SK-N-SH (cell line): ENCODE results near the gene AKAP6. TPM values are rescaled to one million over a fixed set of nuclear protein-coding genes. Genes with fewer than 3 reads are reported as not detected.

Source experiments
- CTCF ChIA-PET: fragments of 300-600, 350-600 bp; formaldehyde crosslinking; extraction: SDS; loops from one replicate; lab custom pipeline; 2021; lab: Yijun Ruan, JAX
- POLR2A ChIA-PET: fragments of 350-600 bp; sonication (Branson Sonifier 250); formaldehyde crosslinking; extraction: SDS; loops from one replicate; lab custom pipeline; 2020; ENCODE audit warnings: antibody characterized with exemption, inconsistent platforms; lab: Yijun Ruan, JAX
- DNase-seq: peaks from one replicate; pipeline ENCODE4 v3.0.0; 2012
- H2AFZ ChIP-seq: fragments of 200-600 bp; sonication (generic); 2 replicates; pipeline ENCODE4 v1.8.1; 2016; ENCODE audit warnings: antibody characterized with exemption, mild to moderate bottlenecking, low read depth
- H3F3A ChIP-seq: fragments of 200-600 bp; sonication (generic); replicated peaks from 2 replicates; pipeline ENCODE3; 2016; ENCODE audit warnings: antibody characterized with exemption, mild to moderate bottlenecking; ENCODE audit not compliant: insufficient read depth
- H3K27ac ChIP-seq, 2 experiments: fragments of 200-500 bp in 1 of 2; fragments of 200-600 bp in 1 of 2; sonication (Bioruptor generic) in 1 of 2; sonication (generic), shearing (Covaris generic) in 1 of 2; 2 replicates each; pipeline versions ENCODE4 v1.5.1 to v1.6.1; 2014 to 2016; ENCODE audit warnings: low read depth in 2 of 2, inconsistent platforms in 1 of 2, low read length in 1 of 2, mild to moderate bottlenecking in 1 of 2, mixed read lengths in 1 of 2
- H3K27me3 ChIP-seq: fragments of 200-600 bp; sonication (generic), shearing (Covaris generic); 2 replicates; pipeline ENCODE4 v1.6.1; 2016; ENCODE audit warnings: mixed run types; ENCODE audit not compliant: insufficient read depth
- H3K36me3 ChIP-seq, 2 experiments: fragments of 200-500 bp in 1 of 2; fragments of 200-600 bp in 1 of 2; sonication (Bioruptor generic) in 1 of 2; sonication (generic) in 1 of 2; replicated peaks in 1 of 2; 2 replicates each; pipeline versions ENCODE3 to v1.5.1; 2014 to 2016; ENCODE audit warnings: low read length in 1 of 2, mild to moderate bottlenecking in 1 of 2; ENCODE audit not compliant: insufficient read depth in 2 of 2, control insufficient read depth in 1 of 2
- H3K4me1 ChIP-seq, 2 experiments: fragments of 200-500 bp in 1 of 2; fragments of 200-600 bp in 1 of 2; sonication (Bioruptor generic) in 1 of 2; sonication (generic), shearing (Covaris generic) in 1 of 2; 2 replicates each; pipeline versions ENCODE4 v1.5.1 to v1.6.1; 2014 to 2016; ENCODE audit warnings: low read depth in 1 of 2, low read length in 1 of 2, mixed run types in 1 of 2; ENCODE audit not compliant: insufficient read depth in 2 of 2, control insufficient read depth in 1 of 2
- H3K4me2 ChIP-seq: fragments of 200-600 bp; sonication (generic), shearing (Covaris generic); 2 replicates; pipeline ENCODE4 v1.6.1; 2017; ENCODE audit warnings: mixed run types
- H3K4me3 ChIP-seq, 2 experiments: fragments of 200-500 bp in 1 of 2; fragments of 200-600 bp in 1 of 2; sonication (Bioruptor generic) in 1 of 2; sonication (generic), shearing (Covaris generic) in 1 of 2; 2 replicates each; pipeline versions ENCODE4 v1.5.1 to v1.8.1; 2014 to 2016; ENCODE audit warnings: low read depth in 2 of 2, inconsistent platforms in 1 of 2, low read length in 1 of 2, mild to moderate bottlenecking in 1 of 2, mixed read lengths in 1 of 2, moderate library complexity in 1 of 2
- H3K79me2 ChIP-seq: fragments of 200-600 bp; sonication (generic); 2 replicates; pipeline ENCODE4 v1.8.1; 2017; ENCODE audit warnings: mild to moderate bottlenecking; ENCODE audit not compliant: insufficient read depth
- H3K9ac ChIP-seq: fragments of 200-600 bp; sonication (generic); 2 replicates; pipeline ENCODE4 v1.6.1; 2017; ENCODE audit warnings: mixed run types
- H3K9me2 ChIP-seq: fragments of 200-600 bp; sonication (generic); 2 replicates; pipeline ENCODE4 v1.6.1; 2017; ENCODE audit warnings: mixed run types
- H3K9me3 ChIP-seq: fragments of 200-600 bp; sonication (generic); 2 replicates; pipeline ENCODE4 v1.6.1; 2017; ENCODE audit warnings: mixed run types, mild to moderate bottlenecking, moderate library complexity
- H4K20me1 ChIP-seq: fragments of 200-600 bp; sonication (generic); 2 replicates; pipeline ENCODE4 v1.6.1; 2017; ENCODE audit warnings: mild to moderate bottlenecking, mixed run types; ENCODE audit not compliant: insufficient read depth
- ELF1 ChIP-seq: IDR thresholded peaks from 2 replicates; pipeline ENCODE4 v1.4.0; 2012
- EP300 ChIP-seq, 2 experiments: IDR thresholded peaks; 2 replicates each; pipeline versions ENCODE4 v1.4.0 to v1.6.1; 2012; ENCODE audit warnings: borderline replicate concordance in 1 of 2, low read depth in 1 of 2, low read length in 1 of 2
- EZH2phosphoT487 ChIP-seq: fragments of 200-600 bp; sonication (generic); IDR thresholded peaks from 2 replicates; pipeline ENCODE4 v1.6.1; 2017; ENCODE audit warnings: low read depth, mixed run types, mild to moderate bottlenecking, antibody characterized with exemption, moderate library complexity, borderline replicate concordance
- FOXM1 ChIP-seq: IDR thresholded peaks from 2 replicates; pipeline ENCODE4 v1.4.0; 2012; ENCODE audit warnings: low read depth, mild to moderate bottlenecking
- GABPA ChIP-seq: IDR thresholded peaks from 2 replicates; pipeline ENCODE4 v1.4.0; 2012; ENCODE audit warnings: low read depth, mild to moderate bottlenecking
- JUND ChIP-seq: IDR thresholded peaks from 2 replicates; pipeline ENCODE4 v1.4.0; 2012
- MEF2A ChIP-seq: IDR thresholded peaks from 2 replicates; pipeline ENCODE4 v1.4.0; 2012; ENCODE audit warnings: low read depth, borderline replicate concordance
- MXI1 ChIP-seq: IDR thresholded peaks from 2 replicates; pipeline ENCODE4 v1.6.1; 2012; ENCODE audit warnings: mild to moderate bottlenecking, low read depth, low read length, improper control_type of control experiment
- PBX3 ChIP-seq: IDR thresholded peaks from 2 replicates; pipeline ENCODE4; 2012
- RFX5 ChIP-seq: IDR thresholded peaks from 2 replicates; pipeline ENCODE4 v1.6.1; 2012; ENCODE audit warnings: mild to moderate bottlenecking, improper control_type of control experiment, low read length
- SMC3 ChIP-seq: IDR thresholded peaks from 2 replicates; pipeline ENCODE4 v1.6.1; 2012; ENCODE audit warnings: low read depth, low read length, improper control_type of control experiment
- TAF1 ChIP-seq: IDR thresholded peaks from 2 replicates; pipeline ENCODE4 v1.6.1; 2012; ENCODE audit warnings: low read depth, mild to moderate bottlenecking, low read length, moderate library complexity, borderline replicate concordance
- TEAD4 ChIP-seq: IDR thresholded peaks from 2 replicates; pipeline ENCODE4 v1.4.0; 2012; ENCODE audit warnings: mild to moderate bottlenecking, borderline replicate concordance; ENCODE audit not compliant: insufficient read depth
- USF2 ChIP-seq: fragments of 150-350 bp; IDR thresholded peaks from 2 replicates; pipeline ENCODE4 v1.6.1; 2017; ENCODE audit warnings: antibody characterized with exemption, low read length, low read depth, borderline replicate concordance
- WGBS: methylation state at CpG from one replicate; pipeline ENCODE4 v1.1.6; 2017; ENCODE audit warnings: low lambda C conversion rate; 5-methylcytosine and 5-hydroxymethylcytosine counted together
- polyA plus RNA-seq, 3 experiments: library from polyadenylated mRNA; depleted of rRNA; stranded (reverse); fragments of >200 nt; gene quantifications; 2 replicates each; pipeline ENCODE4 v1.2.3, GENCODE V29; 2012

Gene AKAP6
- polyA plus RNA-seq, 1 of the 3 experiments (the other 2 are of a cell fraction), result 1.7 TPM

- no peaks in the 10 kb centered on the region for H3K9me3 ChIP-seq
- no peak overlapping the region for H3K4me2 ChIP-seq
- POLR2A ChIA-PET, result no interaction called here
- H3K79me2 ChIP-seq, result no peaks in the 10 kb centered on the region
- H2AFZ ChIP-seq, result no peak overlapping the region
- no peak overlapping the region for H3K27ac ChIP-seq
- H3K9ac ChIP-seq, result no peak overlapping the region
- H4K20me1 ChIP-seq, result no peaks in the 10 kb centered on the region
- no peak for DNase-seq
- H3K4me3 ChIP-seq, result no peak overlapping the region
- no peak for TF ChIP-seq JUND
- TF ChIP-seq RFX5, result no peak
- TF ChIP-seq GABPA, result no peak
- no peak for TF ChIP-seq ELF1
- TF ChIP-seq MEF2A, result no peak
- TF ChIP-seq TAF1, result no peak
- TF ChIP-seq PBX3, result no peak
- TF ChIP-seq SMC3, result no peak
- no peak for TF ChIP-seq TEAD4
- no peak for TF ChIP-seq MXI1
- no peak for TF ChIP-seq EZH2phosphoT487
- TF ChIP-seq EP300 (IDR thresholded peaks at IDR 0.05; ENCODE audit: borderline replicate concordance in 1 of 2, low read depth in 1 of 2, low read length in 1 of 2), result no peak
- TF ChIP-seq, all 33 proteins: peak for 0
- Histone ChIP-seq H3K27me3 (no peaks in the 10 kb centered on the region), H3K4me1 (peaks cover 0 to 8% of the 10 kb centered on the region in 2 experiments; a peak in 2 of 4 replicates), H3F3A (peaks cover 4% of the 10 kb centered on the region), H3K36me3 (peaks cover 0 to 2% of the 10 kb centered on the region in 2 experiments), H3K9me2 (no peaks in the 10 kb centered on the region)
- 94% methylated on average over 1 of the region's 1 CpG for WGBS
- CTCF ChIA-PET, result interaction anchor here (2.2 kb wide), 1 partner anchor 9 kb away, joined by 5 read pairs; no protein-coding TSS in a partner anchor
These were observed 316.5 kb downstream of the AKAP6 start for GRCh38 chr14:32645551-32645950.

- no peak overlapping the region for H3K4me3 ChIP-seq
- no peak overlapping the region for H3K9ac ChIP-seq
- no peaks in the 10 kb centered on the region for H3K9me3 ChIP-seq
- no peaks in the 10 kb centered on the region for H4K20me1 ChIP-seq
- H3K27me3 ChIP-seq, result no peaks in the 10 kb centered on the region
- CTCF ChIA-PET, result interaction anchor here (1.1 kb wide), 1 partner anchor 99 kb away, joined by 3 read pairs; no protein-coding TSS in a partner anchor
- TF ChIP-seq MEF2A (no peak), ELF1 (no peak), USF2 (no peak), FOXM1 (no peak)
- no peaks in the 10 kb centered on the region for H3K9me2 ChIP-seq
- DNase-seq, result no peak
- no peaks in the 10 kb centered on the region for H3K79me2 ChIP-seq
- peaks cover 4% of the 10 kb centered on the region for H3F3A ChIP-seq
- POLR2A ChIA-PET, result no interaction called here
- peak overlapping the region in 1 of 2 experiments; percentile 21; a peak in 1 of 4 replicates for H3K27ac ChIP-seq
- no peak overlapping the region for H3K4me2 ChIP-seq
- H3K36me3 ChIP-seq, result peaks cover 0 to 2% of the 10 kb centered on the region in 2 experiments
- H2AFZ ChIP-seq, result no peak overlapping the region
- H3K4me1 ChIP-seq, result peaks cover 0 to 8% of the 10 kb centered on the region in 2 experiments; a peak in 2 of 4 replicates
These were observed 319.3 kb downstream of the AKAP6 start for GRCh38 chr14:32648434-32648833.
